Body of pancreas (tissue), 4 donors: ENCODE data around the gene CROCC.

Source experiments
- CTCF ChIP-seq, 7 experiments: fragments of 450-650 bp in 4 of 7; fragments of 200-600 bp in 3 of 7; sonication (generic) in 3 of 7; IDR thresholded peaks; one replicate each; pipeline ENCODE4 v1.5.1; 2016 to 2019; ENCODE audit warnings: antibody characterized with exemption in 7 of 7
- POLR2A ChIP-seq, 3 donors: fragments of 450-650 bp; IDR thresholded peaks; one replicate each; pipeline ENCODE4 v1.6.1; 2016; ENCODE audit warnings: antibody characterized with exemption in 3 of 3, mild to moderate bottlenecking in 2 of 3

- no peak for TF ChIP-seq CTCF (IDR thresholded peaks at IDR 0.05)
- TF ChIP-seq POLR2A (IDR thresholded peaks at IDR 0.05), result no peak
Measured at GRCh38 chr1:16886860-16887605, 34.7 kb upstream of the CROCC start.
